Effector CD4-positive, alpha-beta T cell (primary cell): ENCODE data around the gene STXBP5.

ENCODE experiments used
- DNase-seq: peaks from one replicate; pipeline ENCODE4 v3.0.0-alpha.2; 2020

STXBP5 gene

GRCh38 chr6:147389463-147389862, 185.2 kb downstream of the STXBP5 start:
- no peak for DNase-seq

DNA sequence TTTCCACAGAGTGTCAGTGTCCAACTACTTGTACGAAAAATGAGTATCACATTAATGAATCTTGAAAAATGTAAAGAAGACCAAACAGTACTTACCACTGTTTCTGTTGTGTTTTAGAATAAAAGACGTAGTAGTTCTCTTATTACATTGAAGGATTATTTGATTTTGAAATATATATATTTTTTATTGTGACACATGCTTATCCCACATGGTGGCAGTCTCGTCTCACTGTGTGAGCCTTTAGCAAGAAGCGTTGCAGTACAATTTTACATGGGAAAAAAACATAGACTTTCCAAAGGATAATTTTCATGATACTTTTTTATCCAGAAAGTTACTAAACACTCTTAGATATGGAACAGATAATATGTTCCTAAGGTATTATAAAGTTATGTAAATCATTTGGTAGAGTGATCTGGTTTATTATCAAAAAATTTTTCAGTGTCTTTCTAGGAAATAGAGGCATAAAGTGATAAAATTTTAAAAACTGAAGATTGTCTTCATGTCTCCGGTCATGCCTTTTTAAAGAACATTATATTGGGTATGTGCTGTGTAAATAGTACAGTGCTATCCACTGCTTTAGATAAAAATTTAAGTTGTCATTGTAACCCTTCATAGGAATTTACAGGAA, 186.8 kb downstream of the STXBP5 start:
- no peak for DNase-seq

DNA sequence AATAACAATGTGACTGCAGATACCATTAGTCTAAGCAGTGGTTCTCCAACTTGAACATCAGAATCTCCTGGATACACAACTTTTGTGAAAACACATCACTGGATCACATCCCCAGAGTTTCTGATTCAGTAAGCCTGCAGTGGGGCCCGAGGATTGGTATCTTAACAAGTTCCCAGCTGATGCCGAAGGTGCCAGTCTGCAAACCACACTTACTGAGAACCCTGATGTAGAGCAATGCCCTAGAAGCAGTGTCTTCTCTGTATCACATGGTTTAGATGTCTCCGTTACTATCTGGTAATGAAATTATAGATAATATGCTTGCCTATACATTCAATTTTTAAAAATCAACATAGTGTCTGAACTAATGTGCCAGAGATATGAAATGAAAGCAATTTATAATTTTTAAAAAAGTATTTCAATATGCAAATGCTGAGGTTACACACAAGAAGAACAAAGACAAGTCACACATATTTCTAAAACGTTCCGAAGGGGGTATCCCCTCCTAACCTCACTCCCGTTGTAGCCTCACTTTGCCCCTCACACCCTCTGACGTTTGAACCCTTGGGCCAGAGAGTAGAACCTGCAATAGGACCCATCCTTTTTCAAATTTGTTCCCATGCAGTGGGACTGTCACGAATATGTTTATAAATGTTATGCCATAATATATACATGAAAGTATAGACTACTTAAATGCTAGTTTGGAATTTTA, 188.9 kb downstream of the STXBP5 start:
- DNase-seq = no peak

DNA sequence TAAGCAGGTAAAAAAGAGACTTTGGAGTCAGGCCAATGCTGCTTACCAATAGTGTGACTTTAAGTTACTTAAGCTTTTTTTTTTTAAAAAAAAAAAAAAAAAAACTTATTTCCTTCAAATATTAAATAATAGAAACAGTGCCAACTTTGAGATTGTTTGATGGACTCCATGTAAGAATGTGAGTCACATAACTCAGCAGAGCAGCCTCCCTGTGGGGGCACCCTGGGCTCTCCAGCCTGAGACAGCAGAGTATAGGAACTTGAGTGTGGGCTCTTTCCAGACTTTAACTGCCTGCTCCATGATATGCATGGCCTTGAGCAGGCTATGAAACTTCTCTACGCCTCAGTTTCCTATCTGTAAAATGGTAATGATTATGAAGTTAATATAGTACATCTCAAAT, 190.9 kb downstream of the STXBP5 start:
- no peak for DNase-seq

DNA sequence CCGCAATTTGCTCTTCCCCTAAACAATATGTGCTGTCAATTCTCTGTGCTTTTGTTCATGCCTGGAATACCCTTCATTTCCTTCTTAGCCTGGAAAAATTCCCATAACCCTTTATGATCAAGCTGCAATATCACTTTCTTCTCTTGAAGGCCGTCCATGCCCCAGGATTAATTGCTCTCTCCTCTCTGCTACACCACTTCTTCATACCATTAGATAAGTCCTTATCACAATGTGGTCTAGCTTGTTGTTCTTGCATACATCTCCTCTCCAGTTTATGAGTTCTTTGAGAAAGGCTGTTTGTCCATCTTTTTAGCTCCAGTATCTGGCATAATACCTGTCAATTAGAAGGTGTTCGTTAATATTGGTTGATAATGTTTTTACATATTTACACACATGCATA, 193.1 kb downstream of the STXBP5 start:
- no peak for DNase-seq

DNA sequence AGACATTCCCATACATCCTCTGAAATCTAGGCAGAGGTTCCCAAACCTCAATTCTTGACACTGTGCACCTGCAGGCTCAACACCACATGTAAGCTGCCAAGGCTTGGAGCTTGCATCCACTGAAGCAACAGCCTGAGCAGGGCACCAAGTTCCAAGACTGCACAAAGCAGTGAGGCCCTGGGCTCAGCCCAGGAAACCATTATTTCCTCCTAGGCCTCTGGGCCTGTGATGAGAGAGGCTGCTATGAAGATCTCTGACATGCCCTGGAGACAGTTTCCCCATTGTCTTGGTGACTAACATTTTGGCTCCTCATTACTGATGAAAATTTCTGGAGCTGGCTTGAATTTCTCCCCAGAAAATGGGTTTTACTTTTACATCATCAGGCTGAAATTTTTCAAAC, 196.8 kb downstream of the STXBP5 start:
- DNase-seq = no peak

GRCh38 chr6:147401779-147402178, 197.6 kb downstream of the STXBP5 start:
- DNase-seq = no peak

GRCh38 chr6:147406783-147407182, 202.6 kb downstream of the STXBP5 start:
- no peak for DNase-seq

- no peak for DNase-seq
Observed at GRCh38 chr6:147407571-147407970, 203.4 kb downstream of the STXBP5 start.

GRCh38 chr6:147416622-147417021, 212.4 kb downstream of the STXBP5 start:
- DNase-seq = no peak

DNA sequence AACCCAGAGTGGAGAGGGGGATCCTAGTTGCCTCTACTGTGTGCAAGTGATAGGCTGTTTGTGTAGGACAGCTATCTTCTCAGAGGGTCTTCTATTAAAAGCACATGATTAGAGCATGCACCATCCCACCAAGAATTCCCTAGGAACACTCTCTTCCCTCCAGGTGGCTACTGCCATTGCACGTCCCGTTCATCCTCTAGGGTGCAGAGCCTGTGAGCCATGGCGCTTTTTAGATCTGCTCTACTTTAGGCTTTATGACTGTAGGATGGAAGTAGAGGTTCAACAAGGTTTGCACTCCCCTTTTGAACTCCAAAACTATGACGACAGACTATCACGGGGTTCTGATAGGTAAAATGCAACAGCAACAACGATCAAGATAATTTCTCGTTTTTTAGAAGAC, 213.7 kb downstream of the STXBP5 start:
- no peak for DNase-seq

DNA sequence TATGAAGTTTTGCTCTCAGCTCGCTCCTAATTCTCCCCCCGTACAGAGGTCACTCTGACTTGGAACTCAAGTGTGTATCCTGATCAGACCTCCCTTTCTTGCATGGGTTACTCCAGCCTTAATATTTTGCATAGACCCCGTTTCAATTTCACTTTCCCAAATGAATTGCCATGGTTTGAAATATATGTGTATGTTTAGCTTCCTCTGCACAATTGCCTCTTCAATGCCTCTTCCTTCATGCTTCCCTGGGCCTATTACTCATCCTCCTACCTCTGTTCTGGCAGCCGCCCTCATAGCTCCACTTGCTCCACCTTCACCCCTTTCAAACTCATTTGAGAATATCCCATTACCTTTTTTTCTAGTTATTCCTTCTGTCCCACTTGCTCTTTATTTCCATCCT, 214.3 kb downstream of the STXBP5 start:
- DNase-seq = no peak

GRCh38 chr6:147421903-147422302, 217.7 kb downstream of the STXBP5 start:
- DNase-seq = no peak

DNA sequence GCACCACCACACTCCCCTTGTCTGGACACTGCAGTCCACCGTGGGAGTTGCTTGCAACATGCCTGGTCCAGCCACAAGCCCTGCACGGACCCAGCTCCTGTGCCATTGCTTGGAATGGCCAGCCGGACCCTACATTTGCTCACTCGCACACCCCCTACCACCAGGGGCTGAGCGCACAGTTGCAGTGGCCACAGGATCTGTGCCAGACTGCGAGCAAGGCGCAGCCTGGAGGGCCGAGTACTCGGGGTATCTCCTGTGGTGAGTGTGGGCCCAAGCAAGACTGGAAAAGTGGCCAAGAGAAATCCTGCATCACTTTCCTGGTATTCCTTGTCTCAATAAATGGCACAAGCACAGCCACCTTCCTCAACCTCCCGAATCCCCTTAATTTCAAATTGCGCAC, 218.9 kb downstream of the STXBP5 start:
- no peak for DNase-seq

DNA sequence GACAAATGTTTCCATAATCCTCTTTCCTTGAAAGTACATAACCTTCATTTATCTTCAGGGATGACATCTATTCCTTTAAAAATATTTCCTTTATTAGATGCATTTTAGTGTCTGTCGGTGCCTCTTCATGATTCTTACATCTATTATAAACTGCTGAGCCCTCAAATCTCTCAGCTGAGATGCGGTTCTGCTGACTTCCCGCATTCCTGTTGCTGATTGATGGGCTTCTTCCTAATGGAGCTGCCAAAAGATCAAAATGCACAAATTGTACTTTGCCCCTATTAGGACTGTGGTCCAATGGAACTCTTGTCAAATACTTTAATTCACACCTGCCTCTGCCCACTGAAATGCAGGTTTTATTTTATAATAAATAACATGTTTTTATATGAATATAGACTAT, 225.6 kb downstream of the STXBP5 start:
- no peak for DNase-seq

DNA sequence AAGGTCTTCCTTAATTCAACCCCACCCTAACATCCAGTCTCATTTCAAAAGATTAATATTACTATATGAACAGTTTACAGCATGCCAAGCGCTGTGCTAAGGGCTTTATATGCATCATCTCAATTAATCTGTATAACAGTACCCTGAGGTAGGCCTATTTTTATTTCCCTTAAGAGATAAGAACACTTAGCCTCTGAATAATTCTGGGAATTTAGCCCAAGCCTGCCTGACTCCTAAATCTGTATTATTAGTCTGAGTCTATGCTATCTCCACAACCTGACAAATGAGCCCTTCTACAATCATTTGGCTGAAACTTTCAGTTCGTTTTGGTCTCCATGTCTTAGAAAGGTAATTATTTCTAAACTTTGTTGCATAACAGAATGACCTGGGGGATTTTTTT, 226.6 kb downstream of the STXBP5 start:
- DNase-seq = no peak

- DNase-seq = no peak
Observed at GRCh38 chr6:147434076-147434475, 229.9 kb downstream of the STXBP5 start.

- no peak for DNase-seq
Observed at GRCh38 chr6:147434516-147434915, 230.3 kb downstream of the STXBP5 start.

DNA sequence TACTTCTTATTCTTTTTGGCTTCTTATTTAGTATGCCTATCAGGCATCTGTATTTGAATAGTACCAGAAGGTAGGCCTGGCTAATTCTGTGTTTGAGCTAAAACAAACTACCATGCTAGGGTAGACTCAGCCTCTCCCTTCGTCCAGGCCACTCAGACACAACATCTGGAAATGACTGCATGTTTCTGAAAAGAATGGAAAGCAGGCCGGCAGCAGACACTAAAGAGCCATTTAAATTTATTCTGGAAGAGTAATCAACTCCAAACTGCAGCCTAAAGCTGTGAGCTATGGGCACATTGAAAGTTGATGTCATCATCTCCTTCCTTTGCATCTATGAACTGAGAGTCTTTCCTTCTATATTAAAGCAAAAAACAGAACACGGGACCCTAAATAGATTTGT, 233.4 kb downstream of the STXBP5 start:
- DNase-seq = no peak

DNA sequence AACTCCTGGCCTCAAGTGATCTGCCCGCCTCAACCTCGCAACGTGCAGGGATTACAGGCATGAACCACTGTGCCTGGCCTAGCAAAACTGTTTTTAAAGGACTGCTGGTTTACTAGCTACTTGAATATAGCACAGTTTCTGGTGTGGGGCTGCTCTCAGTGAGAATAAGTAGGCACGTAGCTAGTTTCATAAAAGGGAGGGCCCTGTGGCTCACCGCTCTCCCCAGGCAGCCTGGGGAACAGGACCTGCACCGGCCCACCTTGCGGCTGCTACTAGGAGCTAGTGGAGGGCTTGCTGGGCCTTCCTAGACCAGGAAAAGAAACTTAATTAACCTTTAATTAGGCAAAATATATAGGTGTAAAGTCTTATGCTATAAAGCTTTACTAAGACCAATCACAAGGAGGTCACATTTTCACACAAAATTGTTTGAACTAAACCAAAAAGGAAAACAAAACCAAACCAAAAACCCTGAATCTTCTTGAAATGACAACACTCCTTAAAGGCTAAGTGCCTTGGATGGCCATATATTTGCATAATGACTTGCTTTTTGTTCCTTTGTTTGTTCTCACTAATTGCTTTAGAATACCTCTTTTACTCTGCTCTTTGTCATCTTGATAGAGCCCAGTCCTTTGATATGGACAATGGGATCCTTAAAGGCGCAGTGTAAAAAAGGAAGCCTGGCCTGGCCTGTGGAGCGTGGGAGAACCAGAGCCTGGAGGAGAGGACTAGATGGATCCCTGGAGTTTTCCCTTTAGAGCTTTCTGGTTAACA, 234.7 kb downstream of the STXBP5 start:
- DNase-seq = no peak
